ENCODE measurements around the gene THBS4.

- TF ChIP-seq CSDC2 (CRISPR knock-in tag; IDR thresholded peaks at IDR 0.05) (no peak), ZFP3 (CRISPR knock-in tag; IDR thresholded peaks at IDR 0.05) (no peak), ZC3H10 (CRISPR knock-in tag; IDR thresholded peaks at IDR 0.05) (no peak)
- TF ChIP-seq, protein P1, sequence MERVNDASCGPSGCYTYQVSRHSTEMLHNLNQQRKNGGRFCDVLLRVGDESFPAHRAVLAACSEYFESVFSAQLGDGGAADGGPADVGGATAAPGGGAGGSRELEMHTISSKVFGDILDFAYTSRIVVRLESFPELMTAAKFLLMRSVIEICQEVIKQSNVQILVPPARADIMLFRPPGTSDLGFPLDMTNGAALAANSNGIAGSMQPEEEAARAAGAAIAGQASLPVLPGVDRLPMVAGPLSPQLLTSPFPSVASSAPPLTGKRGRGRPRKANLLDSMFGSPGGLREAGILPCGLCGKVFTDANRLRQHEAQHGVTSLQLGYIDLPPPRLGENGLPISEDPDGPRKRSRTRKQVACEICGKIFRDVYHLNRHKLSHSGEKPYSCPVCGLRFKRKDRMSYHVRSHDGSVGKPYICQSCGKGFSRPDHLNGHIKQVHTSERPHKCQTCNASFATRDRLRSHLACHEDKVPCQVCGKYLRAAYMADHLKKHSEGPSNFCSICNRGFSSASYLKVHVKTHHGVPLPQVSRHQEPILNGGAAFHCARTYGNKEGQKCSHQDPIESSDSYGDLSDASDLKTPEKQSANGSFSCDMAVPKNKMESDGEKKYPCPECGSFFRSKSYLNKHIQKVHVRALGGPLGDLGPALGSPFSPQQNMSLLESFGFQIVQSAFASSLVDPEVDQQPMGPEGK (CRISPR knock-in tag; IDR thresholded peaks at IDR 0.05; ENCODE audit: borderline replicate concordance): no peak
Observed at GRCh38 chr5:80103371-80103770, 68.2 kb downstream of the THBS4 start.

All from SK-N-SH treated with all-trans-retinoic acid at 6 μM for 48 hours (cell line).